K562 (cell line): Measurements from ENCODE around the gene SEZ6. TPM values are rescaled to one million over a fixed set of nuclear protein-coding genes. Genes with fewer than 3 reads are reported as not detected.

ENCODE experiments used
- ATAC-seq: fragments of 200-7000 bp; cut with Tn5 transposase; 3 replicates; pipeline ENCODE4 v1.9.1; 2020; ENCODE audit warnings: moderate library complexity
- BruUV-seq: library from RNA; stranded (reverse); fragments of 400-500 nt; replicated peaks from 2 replicates; lab custom pipeline; 2021; lab: Mats Ljungman, UMichigan
- CTCF ChIA-PET: fragments of 300-600 bp; formaldehyde crosslinking; extraction: SDS; loops from one replicate; lab custom pipeline; 2021; ENCODE audit warnings: low intra/inter-chr PET ratio; lab: Yijun Ruan, JAX
- POLR2A ChIA-PET: fragments of 300-600, 350-650 bp; sonication (Branson Sonifier 250); formaldehyde crosslinking; extraction: SDS; loops from one replicate; lab custom pipeline; 2021; ENCODE audit warnings: antibody characterized with exemption, inconsistent platforms; lab: Yijun Ruan, JAX
- DNase-seq, 4 experiments: peaks; one replicate each; pipeline versions ENCODE4 v3.0.0 to v3.0.0-alpha.2; 2011 to 2018; ENCODE audit warnings: low spot score in 3 of 4, mixed read lengths in 3 of 4; ENCODE audit errors: extremely low read depth in 1 of 4
- FAIRE-seq: peaks from 2 replicates; lab custom pipeline; 2011; peaks lifted over from hg19 to GRCh38; lab: Jason Lieb, UNC
- H2AFZ ChIP-seq: 2 replicates; pipeline ENCODE4 v1.6.0; 2011; ENCODE audit warnings: low read depth, low read length, control low read depth, inconsistent platforms
- H3K27ac ChIP-seq: fragments of 200-600 bp; 3 replicates; pipeline ENCODE4 v1.8.0; 2011; ENCODE audit warnings: low read depth, mild to moderate bottlenecking, control low read depth, inconsistent platforms, low read length, moderate library complexity, mixed read lengths; ENCODE audit errors: extremely low read depth
- H3K27me3 ChIP-seq, 2 experiments: fragments of 300-600 bp in 1 of 2; 2 replicates in 1 of 2; 3 replicates in 1 of 2; pipeline versions ENCODE4 v1.6.0 to v1.8.0; 2011; ENCODE audit warnings: inconsistent platforms in 2 of 2, low read length in 2 of 2, mild to moderate bottlenecking in 1 of 2, mixed read lengths in 1 of 2, moderate library complexity in 1 of 2; ENCODE audit not compliant: control insufficient read depth in 2 of 2, insufficient read depth in 2 of 2
- H3K36me3 ChIP-seq: fragments of 300-600 bp; 3 replicates; pipeline ENCODE4 v1.8.0; 2011; ENCODE audit warnings: mild to moderate bottlenecking, low read length, inconsistent platforms; ENCODE audit not compliant: control insufficient read depth, insufficient read depth
- H3K4me1 ChIP-seq, 2 experiments: fragments of 200-600 bp in 1 of 2; replicated peaks in 1 of 2; 2 replicates in 1 of 2; 3 replicates in 1 of 2; pipeline versions ENCODE4 v1.5.1 to v1.8.0; 2011; ENCODE audit warnings: inconsistent platforms in 2 of 2, low read length in 2 of 2, mild to moderate bottlenecking in 1 of 2, mixed read lengths in 1 of 2, moderate library complexity in 1 of 2; ENCODE audit not compliant: control insufficient read depth in 2 of 2, insufficient read depth in 2 of 2
- H3K4me2 ChIP-seq: 2 replicates; pipeline ENCODE4 v1.6.1; 2011; ENCODE audit warnings: low read length, control low read depth, inconsistent platforms, mixed read lengths; ENCODE audit not compliant: insufficient read depth
- H3K4me3 ChIP-seq: fragments of 200-600 bp; sonication (generic), shearing (Covaris generic); 2 replicates; pipeline ENCODE4 v1.5.1; 2016; ENCODE audit warnings: control low read depth, inconsistent platforms
- H3K79me2 ChIP-seq: fragments of 200-600 bp; 3 replicates; pipeline ENCODE4 v1.8.0; 2011; ENCODE audit warnings: low read length, inconsistent platforms; ENCODE audit not compliant: control insufficient read depth, insufficient read depth
- H3K9ac ChIP-seq, 2 experiments: 2 replicates each; pipeline versions ENCODE4 v1.6.0 to v1.6.1; 2011; ENCODE audit warnings: low read depth in 2 of 2, low read length in 2 of 2, control low read depth in 1 of 2, inconsistent platforms in 1 of 2, mild to moderate bottlenecking in 1 of 2, mixed read lengths in 1 of 2; ENCODE audit not compliant: insufficient read depth in 1 of 2
- H3K9me1 ChIP-seq: one replicate; pipeline ENCODE4 v1.6.0; 2011; ENCODE audit warnings: inconsistent platforms, mild to moderate bottlenecking, low read length, moderate library complexity; ENCODE audit not compliant: control insufficient read depth, insufficient read depth
- H3K9me3 ChIP-seq: replicated peaks from 2 replicates; pipeline ENCODE4 v1.5.1; 2011; ENCODE audit warnings: low read depth, low read length, inconsistent platforms; ENCODE audit not compliant: control insufficient read depth, insufficient read depth
- H4K20me1 ChIP-seq: replicated peaks from 2 replicates; pipeline ENCODE4 v1.6.1; 2011; ENCODE audit warnings: low read length, inconsistent platforms, mixed read lengths; ENCODE audit not compliant: control insufficient read depth, insufficient read depth
- ASH1L ChIP-seq: fragments of 450-650 bp; IDR thresholded peaks from 2 replicates; pipeline ENCODE4 v1.6.1; 2018; ENCODE audit warnings: borderline replicate concordance, mild to moderate bottlenecking, low read depth; ENCODE audit not compliant: partially characterized antibody
- FOXM1 ChIP-seq, 2 experiments: fragments of 450-650 bp in 1 of 2; sonication (generic) in 1 of 2; formaldehyde crosslinking in 1 of 2; IDR thresholded peaks; 2 replicates each; pipeline versions ENCODE4 v1.6.1 to v1.9.0; 2017 to 2022; ENCODE audit warnings: low read depth in 2 of 2, mild to moderate bottlenecking in 2 of 2, missing genetic modification reagents in 1 of 2, moderate library complexity in 1 of 2
- HMG20A ChIP-seq: fragments of 450-650 bp; formaldehyde crosslinking; conservative IDR thresholded peaks from 2 replicates; pipeline ENCODE4 v1.4.0; 2020; ENCODE audit warnings: mild to moderate bottlenecking, mixed read lengths
- HNRNPH1 ChIP-seq: fragments of 200-400 bp; formaldehyde crosslinking; optimal IDR thresholded peaks from 2 replicates; pipeline ENCODE3; 2017; ENCODE audit warnings: low read depth, mild to moderate bottlenecking, low read length, moderate library complexity
- JUNB ChIP-seq: fragments of 450-650 bp; formaldehyde crosslinking; conservative IDR thresholded peaks from 2 replicates; pipeline ENCODE4 v1.4.0; 2020; ENCODE audit warnings: mild to moderate bottlenecking
- NCOA6 ChIP-seq: fragments of 450-650 bp; IDR thresholded peaks from 2 replicates; pipeline ENCODE4 v1.6.1; 2017; ENCODE audit warnings: mild to moderate bottlenecking
- NFIC ChIP-seq: fragments of 450-650 bp; IDR thresholded peaks from 2 replicates; pipeline ENCODE4 v1.6.1; 2017; ENCODE audit warnings: mild to moderate bottlenecking, inconsistent platforms
- PHF8 ChIP-seq: fragments of 200-600 bp; sonication (generic); IDR thresholded peaks from 2 replicates; pipeline ENCODE4 v1.6.1; 2012; ENCODE audit warnings: mixed run types, mild to moderate bottlenecking, inconsistent platforms, low read length, moderate library complexity, borderline replicate concordance
- STAT5A ChIP-seq: IDR thresholded peaks from 2 replicates; pipeline ENCODE4 v1.6.1; 2012; ENCODE audit warnings: low read length, inconsistent platforms, borderline replicate concordance
- TAF9B ChIP-seq: fragments of 450-650 bp; IDR thresholded peaks from 2 replicates; pipeline ENCODE4 v1.6.1; 2018; ENCODE audit warnings: mild to moderate bottlenecking; ENCODE audit not compliant: partially characterized antibody
- TEAD1 ChIP-seq, 2 experiments: fragments of 450-650 bp in 1 of 2; sonication (generic) in 1 of 2; formaldehyde crosslinking; IDR thresholded peaks; 2 replicates each; pipeline versions ENCODE4 v1.4.0 to v1.8.0; 2020 to 2022; ENCODE audit warnings: mild to moderate bottlenecking in 2 of 2, missing genetic modification reagents in 1 of 2
- THAP12 ChIP-seq: fragments of 250-450 bp; sonication (Bioruptor Pico); IDR thresholded peaks from 2 replicates; pipeline ENCODE4 v1.9.0; 2021; ENCODE audit warnings: mild to moderate bottlenecking, inconsistent platforms
- WHSC1 ChIP-seq: IDR thresholded peaks from one replicate; pipeline ENCODE4 v1.6.1; 2012; ENCODE audit warnings: low read length, control low read depth, inconsistent platforms
- ZBTB5 ChIP-seq: fragments of 450-650 bp; IDR thresholded peaks from 2 replicates; pipeline ENCODE4 v1.6.1; 2017; ENCODE audit warnings: antibody characterized with exemption
- ZC3H8 ChIP-seq: fragments of 450-650 bp; IDR thresholded peaks from 2 replicates; pipeline ENCODE4 v1.6.1; 2017
- ZNF277 ChIP-seq: fragments of 250-450 bp; sonication (Bioruptor Pico); IDR thresholded peaks from 2 replicates; pipeline ENCODE4 v1.8.0; 2022; ENCODE audit warnings: inconsistent platforms, mild to moderate bottlenecking, moderate library complexity, borderline replicate concordance
- ZNF586 ChIP-seq: fragments of 450-650 bp; formaldehyde crosslinking; conservative IDR thresholded peaks from 2 replicates; pipeline ENCODE4 v1.4.0; 2020; ENCODE audit warnings: mild to moderate bottlenecking, moderate library complexity
- ZNF707 ChIP-seq: fragments of 250-450 bp; sonication (Bioruptor Pico); conservative IDR thresholded peaks from 2 replicates; pipeline ENCODE4 v1.8.0; 2022; ENCODE audit warnings: inconsistent platforms, mild to moderate bottlenecking, moderate library complexity
- WGBS: fragments of 100-300 bp; shearing (Covaris generic); methylation state at CpG from one replicate; pipeline ENCODE4 v1.1.6; 2016; ENCODE audit warnings: low coverage, mixed read lengths; ENCODE audit not compliant: insufficient coverage; ENCODE audit errors: missing lambda C conversion rate; 5-methylcytosine and 5-hydroxymethylcytosine counted together
- in situ Hi-C: fragments of 300-500 bp; cut with MboI; formaldehyde crosslinking; loops from 4 replicates; pipeline ENCODE4 v1.15.0; 2018; ENCODE audit warnings: inconsistent platforms, mixed read lengths
- intact Hi-C: fragments of 100-400 bp; cut with micrococcal nuclease; formaldehyde crosslinking; loops from 2 replicates; pipeline ENCODE4 v1.14.2; 2022
- polyA plus RNA-seq, 8 experiments: library from polyadenylated mRNA; depleted of rRNA in 4 of 8; stranded (reverse) in 5 of 8; unstranded in 3 of 8; fragments of >200 nt; fragmentation: Nextera tagmentation in 2 of 8; fragmentation: Illumina TruSeq in 1 of 8; extraction: Ambion mirVana in 2 of 8; extraction: Trizol in 1 of 8; gene quantifications; 2 replicates each; pipeline versions ENCODE4 v1.2.1 to v1.2.3, GENCODE V29; 2011 to 2014; ENCODE audit warnings: inconsistent platforms in 1 of 8, missing spikeins in 1 of 8
- total RNA-seq, 7 experiments: library from RNA; depleted of rRNA in 6 of 7; stranded (reverse); fragments of >200 nt in 6 of 7; fragmentation: Illumina TruSeq in 2 of 7; extraction: Trizol in 2 of 7; gene quantifications; 2 replicates each; pipeline versions ENCODE4 v1.2.1 to v1.2.3, GENCODE V29; 2011 to 2021; ENCODE audit warnings: low replicate concordance in 1 of 7

Gene SEZ6
- total and polyA plus RNA-seq, 9 of the 15 experiments (the other 6 are each of a cell fraction or from before 2014, with no cell fraction given), result not detected

- Histone ChIP-seq H3K27ac (no peak overlapping the region), H3K9me3 (no peaks in the 10 kb centered on the region), H3K36me3 (no peaks in the 10 kb centered on the region), H3K9me1 (no peaks in the 10 kb centered on the region), H3K4me3 (no peak overlapping the region), H3K79me2 (no peaks in the 10 kb centered on the region), H3K27me3 (peaks cover 64 to 72% of the 10 kb centered on the region in 2 experiments), H4K20me1 (peaks cover 12% of the 10 kb centered on the region), H3K4me1 (no peaks in the 10 kb centered on the region), H3K4me2 (no peak overlapping the region), H2AFZ (no peak overlapping the region), H3K9ac (no peak overlapping the region)
- 4% methylated on average over 11 of the region's 11 CpGs for WGBS
- ChIA-PET POLR2A (interaction anchor here (1.2 to 2.2 kb wide), 3 partner anchors 14 to 142 kb away, joined by 3 to 4 read pairs (median 4); partner anchors contain the start of gene SEZ6), CTCF (no interaction called here)
- BruUV-seq, result no TSS peak
- in situ Hi-C loops, result no loop called here
- intact Hi-C loops, result no loop called here
- FAIRE-seq (no peak), ATAC-seq (no peak), DNase-seq (no peak)
- no peak for TF ChIP-seq TAF9B
- TF ChIP-seq ZNF277 (CRISPR knock-in tag), result no peak
- TF ChIP-seq PHF8, result no peak
- TF ChIP-seq HNRNPH1, result no peak
- no peak for TF ChIP-seq ZC3H8
- TF ChIP-seq JUNB (CRISPR knock-in tag), result no peak
- no peak for TF ChIP-seq NFIC
- TF ChIP-seq ASH1L, result no peak
- TF ChIP-seq HMG20A, result no peak
- TF ChIP-seq STAT5A, result no peak
- TF ChIP-seq ZNF707, result no peak
- TF ChIP-seq TEAD1 (CRISPR knock-in tag; IDR thresholded peaks at IDR 0.05), result no peak
- TF ChIP-seq WHSC1, result no peak
- no peak for TF ChIP-seq THAP12 (CRISPR knock-in tag)
- TF ChIP-seq ZNF586 (CRISPR knock-in tag), result no peak
- no peak for TF ChIP-seq FOXM1 (IDR thresholded peaks at IDR 0.05; ENCODE audit: low read depth)
- no peak for TF ChIP-seq FOXM1 (CRISPR knock-in tag; IDR thresholded peaks at IDR 0.05; ENCODE audit: low read depth)
- TF ChIP-seq ZBTB5, result no peak
- no peak for TF ChIP-seq NCOA6
Observed at GRCh38 chr17:29049541-29050145, 43.8 kb upstream of the SEZ6 start.
